ENCODE results near the gene EBP.
"Not testable (repeated sequence)": the region's sequence is repeated elsewhere in the genome, so short reads cannot be mapped to it uniquely, and the experiment has no call there.

Gene EBP

DNA sequence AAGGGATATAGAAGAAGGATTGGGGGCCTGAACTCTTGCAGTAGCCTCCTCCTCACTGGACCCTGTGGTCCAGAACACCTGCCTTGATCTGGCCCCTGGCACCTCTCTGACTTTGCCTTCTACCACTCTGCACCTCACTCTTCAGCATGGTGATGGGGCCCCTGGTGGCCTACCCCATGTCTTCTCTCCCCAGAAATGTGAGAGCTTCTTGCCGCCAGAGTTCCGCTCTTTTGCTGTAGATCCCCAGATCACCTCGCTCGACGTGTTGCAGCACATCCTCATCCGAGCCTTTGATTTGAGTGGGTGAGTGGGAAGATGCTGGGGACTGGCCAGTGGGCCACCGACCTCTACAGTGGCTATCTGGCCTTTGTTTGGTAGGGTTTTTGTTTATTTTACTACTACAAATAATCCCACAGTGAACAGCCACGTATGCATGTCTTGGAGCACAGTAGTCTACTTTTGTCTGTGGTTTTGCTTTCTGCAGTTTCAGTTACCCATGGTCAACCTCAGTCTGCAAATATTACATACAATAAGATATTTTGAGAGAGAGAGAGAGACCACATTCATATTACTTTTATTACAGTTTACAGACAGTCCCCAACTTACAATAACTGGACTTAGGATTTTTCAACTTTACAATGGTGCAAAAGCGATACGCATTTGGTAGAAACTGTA, 19.7 kb downstream of the EBP start:
- no peak for DNase-seq (ENCODE audit: low read depth, low spot score)
- POLR2A ChIA-PET: no interaction called here
- CTCF ChIA-PET: no interaction called here
- no peak overlapping the region for H3K4me3 ChIP-seq (ENCODE audit: low read depth, low read length)
- TF ChIP-seq, protein P1, sequence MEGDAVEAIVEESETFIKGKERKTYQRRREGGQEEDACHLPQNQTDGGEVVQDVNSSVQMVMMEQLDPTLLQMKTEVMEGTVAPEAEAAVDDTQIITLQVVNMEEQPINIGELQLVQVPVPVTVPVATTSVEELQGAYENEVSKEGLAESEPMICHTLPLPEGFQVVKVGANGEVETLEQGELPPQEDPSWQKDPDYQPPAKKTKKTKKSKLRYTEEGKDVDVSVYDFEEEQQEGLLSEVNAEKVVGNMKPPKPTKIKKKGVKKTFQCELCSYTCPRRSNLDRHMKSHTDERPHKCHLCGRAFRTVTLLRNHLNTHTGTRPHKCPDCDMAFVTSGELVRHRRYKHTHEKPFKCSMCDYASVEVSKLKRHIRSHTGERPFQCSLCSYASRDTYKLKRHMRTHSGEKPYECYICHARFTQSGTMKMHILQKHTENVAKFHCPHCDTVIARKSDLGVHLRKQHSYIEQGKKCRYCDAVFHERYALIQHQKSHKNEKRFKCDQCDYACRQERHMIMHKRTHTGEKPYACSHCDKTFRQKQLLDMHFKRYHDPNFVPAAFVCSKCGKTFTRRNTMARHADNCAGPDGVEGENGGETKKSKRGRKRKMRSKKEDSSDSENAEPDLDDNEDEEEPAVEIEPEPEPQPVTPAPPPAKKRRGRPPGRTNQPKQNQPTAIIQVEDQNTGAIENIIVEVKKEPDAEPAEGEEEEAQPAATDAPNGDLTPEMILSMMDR (IDR thresholded peaks at IDR 0.05; ENCODE audit: insufficient read depth, low read length, missing control alignments): no peak

DNA sequence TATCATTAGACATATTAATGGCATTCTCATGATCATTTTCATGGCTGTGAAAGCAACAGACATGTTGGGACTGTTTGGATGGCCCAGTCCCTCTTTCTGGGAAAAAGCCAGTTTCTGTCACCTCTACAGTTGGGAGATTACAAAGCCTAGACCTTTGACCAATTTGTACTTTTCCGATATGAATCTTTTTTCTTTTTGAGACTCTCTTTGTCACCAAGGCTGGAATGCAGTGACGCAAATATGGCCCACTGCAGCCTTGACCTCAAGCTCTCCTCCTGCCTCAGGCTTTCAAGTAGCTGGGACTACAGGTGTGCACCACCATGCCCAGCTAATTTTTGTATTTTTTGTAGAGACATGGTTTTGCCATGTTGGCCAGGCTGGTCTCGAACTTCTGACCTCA, 27.3 kb downstream of the EBP start:
- CTCF ChIA-PET: interaction anchor here (1.4 to 1.7 kb wide), 2 partner anchors 9 to 466 kb away, joined by 3 to 6 read pairs; partner anchors contain the start of gene TBC1D25
- H3K4me3 ChIP-seq (ENCODE audit: low read depth, low read length): no peak overlapping the region
- DNase-seq (ENCODE audit: low read depth, low spot score): no peak
- POLR2A ChIA-PET: no interaction called here
- TF ChIP-seq, protein P1 (IDR thresholded peaks at IDR 0.05; ENCODE audit: insufficient read depth, low read length, missing control alignments): no peak

DNA sequence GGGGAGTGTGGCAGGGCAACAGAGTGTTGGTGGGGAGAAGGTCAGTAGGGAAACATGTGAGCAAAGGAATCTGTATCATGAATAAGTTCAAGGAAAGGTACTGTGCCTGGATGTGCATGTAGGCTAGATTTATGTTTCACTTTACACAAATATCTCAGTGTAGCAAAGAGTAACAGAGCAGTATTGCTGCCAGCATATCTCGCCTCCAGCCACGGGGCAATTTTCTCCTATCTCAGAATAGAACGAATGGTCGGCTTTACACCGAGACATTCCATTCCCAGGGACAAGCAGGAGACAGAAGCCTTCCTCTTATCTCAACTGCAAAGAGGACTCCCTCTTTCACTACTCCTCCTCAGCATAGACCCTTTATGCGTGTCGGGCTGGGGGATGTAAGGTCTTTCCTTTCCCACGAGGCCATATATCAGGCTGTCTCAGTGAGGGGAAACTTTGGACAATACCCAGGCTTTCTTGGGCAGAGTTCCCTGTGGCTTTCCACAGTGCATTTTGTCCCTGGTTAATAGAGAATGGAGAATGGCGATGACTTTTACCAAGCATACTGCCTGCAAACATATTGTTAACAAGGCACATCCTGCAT, 34.2 kb downstream of the EBP start:
- H3K4me3 ChIP-seq (ENCODE audit: low read depth, low read length); CTCF ChIA-PET; POLR2A ChIA-PET; DNase-seq (ENCODE audit: low read depth, low spot score): not testable (repeated sequence)

DNA sequence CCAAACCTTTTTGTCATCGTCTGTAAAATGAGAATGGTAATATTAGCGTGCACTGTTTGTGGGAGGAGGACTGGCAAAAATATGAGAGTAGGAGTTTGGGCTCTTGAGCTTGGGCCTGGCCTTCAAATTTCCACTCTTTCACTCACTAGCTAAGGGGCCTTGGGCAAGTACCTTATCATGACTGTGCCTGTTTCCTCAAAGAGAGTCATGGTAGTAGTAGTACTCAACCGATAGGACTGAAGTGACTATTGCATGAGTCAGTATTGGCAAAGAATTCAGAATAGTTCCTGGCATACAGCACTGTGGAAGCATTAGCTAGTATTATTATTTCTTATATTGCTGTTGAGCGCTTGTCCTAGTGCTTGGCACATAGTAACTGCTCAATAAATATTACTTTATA, 36.7 kb downstream of the EBP start:
- DNase-seq (ENCODE audit: low read depth, low spot score): peak; percentile 47
- ChIA-PET CTCF (interaction anchor here (1.5 kb wide), 1 partner anchor 476 kb away, joined by 4 read pairs; no protein-coding TSS in a partner anchor), POLR2A (interaction anchor here (0.7 to 1.5 kb wide), 2 partner anchors 16 to 26 kb away, joined by 3 to 4 read pairs; partner anchors contain the start of gene RBM3)
- TF ChIP-seq, protein P1 (IDR thresholded peaks at IDR 0.05; ENCODE audit: insufficient read depth, low read length, missing control alignments): no peak
- no peak overlapping the region for H3K4me3 ChIP-seq (ENCODE audit: low read depth, low read length)

DNA sequence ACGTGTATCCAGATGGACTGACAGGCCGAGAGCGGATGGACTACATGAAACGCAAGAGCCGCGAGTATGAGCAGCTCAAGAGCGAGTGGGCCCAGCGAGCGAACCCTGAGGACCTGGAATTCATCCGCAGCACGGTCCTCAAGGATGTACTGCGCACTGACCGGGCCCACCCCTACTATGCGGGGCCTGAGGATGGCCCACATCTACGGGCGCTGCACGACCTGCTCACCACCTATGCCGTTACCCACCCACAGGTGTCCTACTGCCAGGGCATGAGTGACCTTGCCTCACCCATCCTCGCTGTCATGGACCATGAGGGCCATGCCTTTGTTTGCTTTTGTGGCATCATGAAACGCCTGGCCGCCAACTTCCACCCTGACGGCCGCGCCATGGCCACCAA, 38.0 kb downstream of the EBP start:
- no peak for DNase-seq (ENCODE audit: low read depth, low spot score)
- TF ChIP-seq, protein P1 (IDR thresholded peaks at IDR 0.05; ENCODE audit: insufficient read depth, low read length, missing control alignments): no peak
- H3K4me3 ChIP-seq (ENCODE audit: low read depth, low read length): no peak overlapping the region
- CTCF ChIA-PET: no interaction called here
- POLR2A ChIA-PET: no interaction called here

DNA sequence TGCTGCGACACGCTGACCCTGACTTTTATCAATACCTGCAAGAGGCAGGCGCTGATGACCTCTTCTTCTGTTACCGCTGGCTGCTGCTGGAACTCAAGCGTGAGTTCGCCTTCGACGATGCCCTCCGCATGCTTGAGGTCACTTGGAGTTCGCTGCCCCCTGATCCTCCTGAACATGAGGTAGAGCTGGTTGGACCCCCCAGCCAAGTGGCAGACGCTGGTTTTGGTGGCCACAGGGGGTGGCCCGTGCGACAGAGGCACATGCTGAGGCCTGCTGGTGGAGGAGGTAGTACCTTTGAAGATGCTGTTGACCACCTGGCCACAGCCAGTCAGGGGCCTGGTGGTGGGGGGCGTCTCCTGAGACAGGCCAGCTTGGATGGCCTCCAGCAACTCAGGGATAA, 38.4 kb downstream of the EBP start:
- ChIA-PET CTCF (no interaction called here), POLR2A (no interaction called here)
- H3K4me3 ChIP-seq (ENCODE audit: low read depth, low read length): no peak overlapping the region
- TF ChIP-seq, protein P1 (IDR thresholded peaks at IDR 0.05; ENCODE audit: insufficient read depth, low read length, missing control alignments): no peak
- DNase-seq (ENCODE audit: low read depth, low spot score): no peak

DNA sequence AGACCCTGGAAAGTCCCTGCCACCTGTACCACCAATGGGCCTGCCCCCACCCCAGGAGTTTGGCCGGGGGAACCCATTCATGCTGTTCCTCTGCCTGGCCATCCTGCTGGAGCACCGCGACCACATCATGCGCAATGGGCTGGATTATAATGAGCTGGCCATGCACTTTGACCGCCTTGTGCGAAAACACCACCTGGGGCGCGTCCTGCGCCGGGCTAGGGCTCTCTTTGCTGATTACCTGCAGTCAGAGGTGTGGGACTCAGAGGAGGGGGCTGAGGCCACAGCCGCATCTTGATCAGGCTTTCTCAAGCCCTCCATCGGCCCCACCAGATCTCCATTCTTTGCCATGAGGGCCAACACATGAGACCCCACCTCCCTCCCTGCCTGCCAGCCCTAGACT, 39.1 kb downstream of the EBP start:
- ChIA-PET CTCF (no interaction called here), POLR2A (no interaction called here)

More for the DNA sequence above, 39.1 kb downstream of the EBP start:
- TF ChIP-seq, protein P1 (IDR thresholded peaks at IDR 0.05; ENCODE audit: insufficient read depth, low read length, missing control alignments): no peak
- H3K4me3 ChIP-seq (ENCODE audit: low read depth, low read length): no peak overlapping the region
- no peak for DNase-seq (ENCODE audit: low read depth, low spot score)
